ENCODE measurements around the gene PABPC1L. TPM values are rescaled to one million over a fixed set of nuclear protein-coding genes. Genes with fewer than 3 reads are reported as not detected.

The PABPC1L gene
- total and polyA plus RNA-seq, 4 donors = 12.0 to 58.0 (median 21.3) TPM

DNA sequence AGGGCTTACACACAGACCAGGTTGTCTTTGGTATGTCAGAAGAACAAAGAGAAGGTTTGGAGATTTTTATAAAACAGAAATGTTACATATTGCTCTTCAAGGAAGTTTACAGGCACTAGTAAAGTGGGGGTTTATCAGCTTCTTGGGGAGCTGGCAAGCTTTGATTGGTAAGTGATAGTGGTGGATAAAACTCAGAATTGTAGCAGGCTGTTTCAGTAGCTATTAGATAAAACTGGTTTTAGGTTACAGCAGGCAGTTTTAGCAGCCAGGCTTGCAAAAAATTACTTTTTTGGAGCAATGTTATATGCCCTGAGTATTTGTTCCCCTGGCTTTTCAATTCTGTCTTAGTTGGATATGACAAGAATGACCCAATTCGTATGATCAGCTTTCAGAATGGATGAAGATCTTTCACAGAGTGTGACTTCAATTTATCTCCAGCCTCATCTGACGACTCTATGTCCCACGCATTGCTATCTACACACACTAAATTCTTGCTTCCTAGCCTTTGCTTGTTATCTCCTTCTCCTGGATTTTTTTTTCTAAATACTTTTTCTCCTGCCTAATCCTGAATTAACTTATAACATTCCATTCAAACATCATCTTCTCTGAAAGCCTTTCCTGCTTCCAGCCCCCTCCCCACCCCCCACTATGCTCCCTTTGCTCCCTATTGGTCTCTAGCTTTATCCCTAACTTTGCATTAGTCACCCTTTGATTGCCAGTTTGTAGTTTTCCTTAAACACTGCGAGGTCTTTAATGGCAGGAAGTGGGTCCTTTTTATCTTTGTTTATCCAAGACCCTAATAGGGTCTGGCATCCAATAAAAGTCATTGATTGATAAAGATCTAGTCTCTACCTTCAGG, 51.4 kb downstream of the PABPC1L start:
- Histone ChIP-seq H3K27ac (ENCODE audit: low read depth, low read length) (no peak overlapping the region), H3K4me1 (ENCODE audit: control insufficient read depth, insufficient read depth, low read length) (peaks cover 7% of the 10 kb centered on the region), H3K36me3 (ENCODE audit: control insufficient read depth, insufficient read depth, low read length) (peaks cover 3% of the 10 kb centered on the region), H3K9me3 (ENCODE audit: control insufficient read depth, insufficient read depth, low read length) (no peaks in the 10 kb centered on the region), H3K27me3 (ENCODE audit: control insufficient read depth, insufficient read depth, low read length) (no peaks in the 10 kb centered on the region), H3K4me3 (ENCODE audit: low read depth, low read length) (no peak overlapping the region)
- no peak for DNase-seq (ENCODE audit: low read depth in 4 of 6, low spot score in 6 of 6)
- 80% methylated on average over 2 of the region's 4 CpGs for WGBS (ENCODE audit: insufficient coverage)

DNA sequence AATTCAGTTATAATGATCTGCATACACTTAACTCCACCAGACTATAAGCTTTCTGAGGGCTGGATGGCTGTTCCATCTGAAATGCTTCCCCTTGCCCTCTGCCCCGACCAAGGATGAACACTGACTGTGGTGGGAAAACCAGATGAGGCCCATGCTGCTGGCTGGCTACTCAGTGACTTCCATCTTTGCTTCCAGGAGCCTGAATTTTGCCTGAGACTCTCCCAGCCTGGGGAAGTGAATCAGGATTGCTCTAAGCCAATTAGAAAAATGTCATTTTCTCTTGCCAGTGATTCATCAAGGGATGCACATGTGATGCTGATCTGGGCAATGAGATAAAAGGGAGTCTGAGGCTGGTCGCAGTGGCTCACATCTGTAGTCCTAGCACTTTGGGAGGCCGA, 52.0 kb downstream of the PABPC1L start:
- Histone ChIP-seq H3K4me3 (ENCODE audit: low read depth, low read length) (no peak overlapping the region), H3K36me3 (ENCODE audit: control insufficient read depth, insufficient read depth, low read length) (peaks cover 3% of the 10 kb centered on the region), H3K9me3 (ENCODE audit: control insufficient read depth, insufficient read depth, low read length) (no peaks in the 10 kb centered on the region), H3K4me1 (ENCODE audit: control insufficient read depth, insufficient read depth, low read length) (peaks cover 11% of the 10 kb centered on the region), H3K27ac (ENCODE audit: low read depth, low read length) (no peak overlapping the region), H3K27me3 (ENCODE audit: control insufficient read depth, insufficient read depth, low read length) (no peaks in the 10 kb centered on the region)
- DNase-seq (ENCODE audit: low read depth in 4 of 6, low spot score in 6 of 6) = no peak
- 60% methylated on average over 2 of the region's 3 CpGs for WGBS (ENCODE audit: insufficient coverage)

DNA sequence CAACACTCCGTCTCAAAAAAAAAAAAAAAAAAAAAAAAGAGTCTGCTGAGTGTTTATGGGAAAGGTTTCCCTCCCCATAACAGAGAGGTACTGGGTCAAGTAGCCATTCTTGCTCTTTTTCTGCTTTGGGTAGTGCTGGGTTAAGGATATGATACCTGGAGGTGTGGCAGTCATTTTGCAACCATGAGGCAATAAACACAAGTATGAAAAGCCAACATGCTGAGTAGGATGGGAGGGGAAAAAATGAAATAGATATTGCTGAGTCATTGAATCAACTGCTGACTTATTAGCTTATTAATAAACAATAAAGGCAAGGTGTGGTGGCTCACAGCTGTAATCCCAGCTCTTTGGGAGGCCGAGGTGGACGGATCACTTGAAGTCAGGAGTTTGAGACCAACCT, 52.6 kb downstream of the PABPC1L start:
- no peak for DNase-seq (ENCODE audit: low read depth in 4 of 6, low spot score in 6 of 6)
- peaks cover 3% of the 10 kb centered on the region for H3K36me3 ChIP-seq (ENCODE audit: control insufficient read depth, insufficient read depth, low read length)
- H3K4me1 ChIP-seq (ENCODE audit: control insufficient read depth, insufficient read depth, low read length) = peaks cover 13% of the 10 kb centered on the region
- no peaks in the 10 kb centered on the region for H3K27me3 ChIP-seq (ENCODE audit: control insufficient read depth, insufficient read depth, low read length)
- no peak overlapping the region for H3K27ac ChIP-seq (ENCODE audit: low read depth, low read length)
- no CpG with 5 or more reads among the region's 3 CpGs for WGBS (ENCODE audit: insufficient coverage)
- no peaks in the 10 kb centered on the region for H3K9me3 ChIP-seq (ENCODE audit: control insufficient read depth, insufficient read depth, low read length)
- H3K4me3 ChIP-seq (ENCODE audit: low read depth, low read length) = no peak overlapping the region

DNA sequence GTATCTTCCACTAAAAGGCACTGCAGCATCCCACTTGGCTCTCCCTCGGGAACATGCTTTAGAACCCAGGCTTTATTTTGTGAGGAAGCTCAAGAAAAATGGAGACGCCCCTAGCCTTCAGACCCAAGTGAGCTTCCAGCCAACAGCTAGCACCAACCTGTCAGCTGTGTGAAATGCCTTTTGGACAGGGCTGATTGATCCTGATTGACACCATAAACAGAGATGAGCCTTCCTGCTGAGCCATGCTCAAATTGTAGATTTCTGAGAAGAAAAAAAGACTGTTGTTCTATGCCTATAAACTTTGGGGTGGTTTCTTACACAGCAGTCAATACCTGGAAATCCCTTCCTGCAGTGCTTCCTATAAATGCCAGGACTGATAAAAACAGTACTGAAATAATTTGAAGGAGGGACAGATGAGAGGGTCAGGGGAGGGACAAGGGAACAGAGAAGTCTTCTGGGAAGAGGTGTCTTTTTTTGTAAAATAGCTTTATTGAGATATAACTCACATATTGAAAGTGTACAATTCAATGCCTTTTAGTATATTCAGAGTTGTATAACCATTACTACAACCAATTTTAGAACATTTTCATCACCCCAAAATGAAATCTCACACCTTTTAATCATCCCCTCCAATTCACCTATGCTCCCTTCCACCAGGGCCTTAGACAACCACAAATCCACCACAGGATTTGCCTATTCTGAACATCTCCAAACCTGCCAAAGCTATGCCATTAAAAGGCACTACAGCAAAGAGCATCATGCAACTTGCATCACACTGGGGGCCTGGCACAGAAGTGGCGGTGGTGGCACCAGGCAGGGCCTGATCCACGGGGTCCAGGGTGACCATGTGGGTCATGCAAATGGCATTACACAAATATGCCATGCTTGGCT, 53.7 kb downstream of the PABPC1L start:
- 63% methylated on average over 3 of the region's 4 CpGs for WGBS (ENCODE audit: insufficient coverage)
- peaks cover 13% of the 10 kb centered on the region for H3K4me1 ChIP-seq (ENCODE audit: control insufficient read depth, insufficient read depth, low read length)
- no peaks in the 10 kb centered on the region for H3K27me3 ChIP-seq (ENCODE audit: control insufficient read depth, insufficient read depth, low read length)
- H3K27ac ChIP-seq (ENCODE audit: low read depth, low read length) = no peak overlapping the region
- H3K4me3 ChIP-seq (ENCODE audit: low read depth, low read length) = no peak overlapping the region
- H3K9me3 ChIP-seq (ENCODE audit: control insufficient read depth, insufficient read depth, low read length) = no peaks in the 10 kb centered on the region
- no peaks in the 10 kb centered on the region for H3K36me3 ChIP-seq (ENCODE audit: control insufficient read depth, insufficient read depth, low read length)
- no peak for DNase-seq (ENCODE audit: low read depth in 4 of 6, low spot score in 6 of 6)

DNA sequence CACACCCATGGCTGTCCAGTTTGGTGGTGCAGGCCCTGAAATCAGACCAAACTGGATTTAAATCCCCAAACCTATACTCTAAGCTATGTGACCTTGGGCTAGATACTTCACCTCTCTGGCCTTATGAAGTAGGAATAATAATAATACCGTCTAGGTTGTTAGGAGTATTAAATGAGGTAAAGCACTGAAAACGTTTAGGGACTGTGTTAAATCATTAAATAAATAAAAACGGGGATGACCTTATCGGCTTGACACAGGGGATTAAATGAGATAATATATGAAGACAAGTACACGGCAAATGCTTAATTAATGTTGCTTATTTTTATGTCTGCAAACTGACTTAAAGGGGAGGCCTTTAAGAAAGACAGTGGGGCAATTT, 55.8 kb downstream of the PABPC1L start:
- H3K27ac ChIP-seq (ENCODE audit: low read depth, low read length) = no peak overlapping the region
- peak overlapping the region; percentile 79 for H3K4me3 ChIP-seq (ENCODE audit: low read depth, low read length)
- H3K36me3 ChIP-seq (ENCODE audit: control insufficient read depth, insufficient read depth, low read length) = no peaks in the 10 kb centered on the region
- whole genome bisulfite sequencing (ENCODE audit: insufficient coverage) = 53% methylated on average over 4 of the region's 5 CpGs
- no peak for DNase-seq (ENCODE audit: low read depth in 4 of 6, low spot score in 6 of 6)
- no peaks in the 10 kb centered on the region for H3K9me3 ChIP-seq (ENCODE audit: control insufficient read depth, insufficient read depth, low read length)
- H3K4me1 ChIP-seq (ENCODE audit: control insufficient read depth, insufficient read depth, low read length) = peaks cover 9% of the 10 kb centered on the region
- H3K27me3 ChIP-seq (ENCODE audit: control insufficient read depth, insufficient read depth, low read length) = no peaks in the 10 kb centered on the region

DNA sequence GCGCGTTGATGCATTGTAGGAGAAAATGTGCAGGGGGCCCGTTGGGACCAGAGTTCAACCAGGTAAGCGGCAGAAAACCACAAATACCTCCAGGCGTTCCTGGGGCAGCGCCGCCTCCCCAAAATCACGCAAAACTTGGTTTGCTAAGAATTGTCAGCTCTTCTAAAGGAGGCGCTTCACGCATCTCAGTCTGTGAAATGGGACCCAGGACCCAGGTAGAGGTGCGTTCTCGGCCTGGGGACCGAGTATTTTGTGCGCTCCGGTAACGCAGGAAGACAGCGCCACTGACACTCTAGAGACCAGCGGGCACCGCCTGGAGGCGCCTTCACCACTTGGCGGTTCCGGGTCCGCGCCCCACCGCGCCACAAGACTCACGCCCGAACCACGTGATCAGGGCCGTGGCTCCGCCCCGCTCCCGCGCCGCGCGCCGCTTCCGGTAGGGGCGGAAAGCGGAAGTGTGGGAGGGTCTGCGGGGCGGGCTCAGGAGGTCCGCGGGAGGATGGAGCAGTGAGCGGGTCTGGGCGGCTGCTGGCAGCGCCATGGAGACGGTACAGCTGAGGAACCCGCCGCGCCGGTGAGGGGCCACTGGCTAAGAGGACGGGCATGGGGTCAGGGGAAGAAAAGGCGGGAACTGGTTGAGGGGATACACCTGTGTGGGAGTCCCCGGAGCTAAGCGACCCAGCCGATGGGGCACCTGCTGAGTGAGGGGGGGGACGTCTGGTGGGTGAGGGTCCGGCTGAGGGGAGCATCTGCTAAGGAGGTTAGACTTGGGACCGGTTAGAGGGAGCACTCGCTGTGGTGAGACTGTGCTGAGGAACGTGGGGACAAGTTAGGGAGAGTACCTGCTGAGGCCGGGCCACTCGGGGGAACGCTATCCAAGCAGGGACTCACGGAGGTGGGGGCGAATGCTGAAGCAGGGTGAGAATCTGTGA, 56.4 kb downstream of the PABPC1L start, which contains the start of gene STK4:
Gene STK4, plus strand, starts transcription at position 483 of the 932 bp plus-strand sequence. Its CDS starts 57 bp downstream, at position 540.
- Histone ChIP-seq H3K4me1 (ENCODE audit: control insufficient read depth, insufficient read depth, low read length) (peaks cover 9% of the 10 kb centered on the region), H3K4me3 (ENCODE audit: low read depth, low read length) (peak within 1 kb of the TSS; percentile 79), H3K9me3 (ENCODE audit: control insufficient read depth, insufficient read depth, low read length) (no peaks in the 10 kb centered on the region), H3K36me3 (ENCODE audit: control insufficient read depth, insufficient read depth, low read length) (no peaks in the 10 kb centered on the region), H3K27me3 (ENCODE audit: control insufficient read depth, insufficient read depth, low read length) (no peaks in the 10 kb centered on the region), H3K27ac (ENCODE audit: low read depth, low read length) (peak within 1 kb of the TSS; percentile 44)
- peak; percentile 82 to 98 (median 86) for DNase-seq (ENCODE audit: low read depth in 4 of 6, low spot score in 6 of 6)
- WGBS (ENCODE audit: insufficient coverage) = under 1% methylated on average over 66 of the region's 68 CpGs

DNA sequence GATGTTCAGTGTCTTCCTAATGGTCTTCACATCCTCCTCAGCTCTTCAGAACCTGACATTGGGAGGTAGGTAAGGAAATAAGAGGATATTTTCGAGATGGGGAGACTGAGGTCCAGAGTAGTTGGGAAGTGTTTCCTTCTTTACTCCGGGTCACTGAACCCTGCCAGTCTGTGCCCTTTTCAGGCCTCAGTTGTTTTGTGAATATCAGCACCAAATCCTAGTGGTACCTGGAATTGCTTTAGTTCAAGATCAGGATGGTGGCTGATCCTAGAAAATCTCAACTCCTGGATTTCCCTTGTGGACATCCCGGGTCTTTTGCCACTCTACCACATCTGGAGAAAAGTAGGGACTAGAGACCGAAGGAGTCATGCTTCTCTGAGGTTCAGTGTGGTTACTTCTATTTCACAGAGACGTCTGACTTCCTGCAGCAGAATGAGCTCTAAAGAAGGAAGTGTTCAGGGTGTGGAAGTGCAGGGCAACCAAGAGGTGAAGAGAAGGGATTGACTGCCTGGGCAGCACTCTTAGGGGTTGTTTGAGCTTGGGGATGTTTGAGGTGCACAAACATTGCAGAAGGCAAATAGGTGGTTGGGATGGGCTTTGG, 57.4 kb downstream of the PABPC1L start:
- H3K4me1 ChIP-seq (ENCODE audit: control insufficient read depth, insufficient read depth, low read length) = peaks cover 9% of the 10 kb centered on the region
- peak overlapping the region; percentile 79 for H3K4me3 ChIP-seq (ENCODE audit: low read depth, low read length)
- H3K9me3 ChIP-seq (ENCODE audit: control insufficient read depth, insufficient read depth, low read length) = no peaks in the 10 kb centered on the region
- DNase-seq (ENCODE audit: low read depth in 4 of 6, low spot score in 6 of 6) = no peak
- H3K27me3 ChIP-seq (ENCODE audit: control insufficient read depth, insufficient read depth, low read length) = no peaks in the 10 kb centered on the region
- no peaks in the 10 kb centered on the region for H3K36me3 ChIP-seq (ENCODE audit: control insufficient read depth, insufficient read depth, low read length)
- 54% methylated on average over 3 of the region's 5 CpGs for WGBS (ENCODE audit: insufficient coverage)
- H3K27ac ChIP-seq (ENCODE audit: low read depth, low read length) = no peak overlapping the region

DNA sequence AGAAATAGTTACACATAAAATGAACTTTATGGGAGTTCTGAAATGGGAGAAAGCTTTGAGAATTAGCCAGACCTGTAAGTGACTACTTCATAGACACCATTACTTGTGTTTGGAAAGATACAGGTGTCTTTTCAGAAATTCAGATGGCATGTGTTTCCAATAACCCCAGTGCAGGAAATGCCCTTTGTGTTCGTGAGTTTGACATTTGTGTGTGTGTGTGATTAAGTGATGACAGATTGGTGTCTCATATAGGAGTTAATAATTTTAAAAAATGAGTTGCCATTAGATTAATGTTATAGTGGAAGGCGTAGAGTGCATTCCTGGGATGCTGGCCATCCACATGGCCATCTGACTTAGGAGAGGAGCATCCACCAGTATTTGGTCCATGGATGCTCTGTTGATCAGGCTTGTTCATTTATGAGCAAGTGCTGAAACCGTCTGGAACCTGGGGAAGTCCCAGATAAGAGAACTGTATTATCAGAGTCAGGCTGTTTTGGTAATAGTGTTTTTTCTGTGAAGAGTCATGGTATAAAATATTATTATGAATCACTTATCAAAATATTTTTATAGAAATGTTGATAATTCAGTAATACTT, 59.5 kb downstream of the PABPC1L start:
- Histone ChIP-seq H3K4me1 (ENCODE audit: control insufficient read depth, insufficient read depth, low read length) (peaks cover 9% of the 10 kb centered on the region), H3K4me3 (ENCODE audit: low read depth, low read length) (no peak overlapping the region), H3K27ac (ENCODE audit: low read depth, low read length) (no peak overlapping the region), H3K9me3 (ENCODE audit: control insufficient read depth, insufficient read depth, low read length) (no peaks in the 10 kb centered on the region), H3K27me3 (ENCODE audit: control insufficient read depth, insufficient read depth, low read length) (no peaks in the 10 kb centered on the region), H3K36me3 (ENCODE audit: control insufficient read depth, insufficient read depth, low read length) (peaks cover 5% of the 10 kb centered on the region)
- no peak for DNase-seq (ENCODE audit: low read depth in 4 of 6, low spot score in 6 of 6)
- 83% methylated on average over 2 of the region's 3 CpGs for WGBS (ENCODE audit: insufficient coverage)

Measured in spinal cord (tissue), 10 donors.